Tibial nerve (tissue), 4 donors: ENCODE results near the gene GMDS. TPM values are rescaled to one million over a fixed set of nuclear protein-coding genes. Genes with fewer than 3 reads are reported as not detected.

Experiments used
- DNase-seq, 2 donors: peaks; one replicate each; pipeline ENCODE4 v3.0.0-alpha.2; 2019; ENCODE audit warnings: low spot score in 2 of 2
- H3K27ac ChIP-seq, 4 donors: fragments of 200-600 bp; sonication (generic) in 3 of 4; one replicate each; pipeline ENCODE4 v1.5.1; 2017 to 2019; ENCODE audit warnings: mild to moderate bottlenecking in 1 of 4
- H3K27me3 ChIP-seq, 2 donors: fragments of 200-600 bp; sonication (generic) in 1 of 2; one replicate each; pipeline versions ENCODE4 v1.5.1 to v1.6.0; 2017 to 2019
- H3K36me3 ChIP-seq, 3 donors: fragments of 200-600 bp; sonication (generic); one replicate each; pipeline ENCODE4 v1.5.1; 2018 to 2019
- H3K4me1 ChIP-seq, 4 donors: fragments of 200-600 bp; sonication (generic) in 3 of 4; one replicate each; pipeline ENCODE4 v1.5.1; 2017 to 2019
- H3K4me3 ChIP-seq, 4 donors: fragments of 200-600 bp; sonication (generic) in 3 of 4; one replicate each; pipeline ENCODE4 v1.5.1; 2017 to 2019; ENCODE audit warnings: mild to moderate bottlenecking in 1 of 4, moderate library complexity in 1 of 4
- H3K9me3 ChIP-seq, 4 donors: fragments of 200-600 bp; sonication (generic) in 3 of 4; one replicate each; pipeline ENCODE4 v1.5.1; 2017 to 2019
- EP300 ChIP-seq, 2 donors: sonication (generic); formaldehyde crosslinking; IDR thresholded peaks; one replicate each; pipeline ENCODE4 v1.6.1; 2017; ENCODE audit warnings: antibody characterized with exemption in 2 of 2, mild to moderate bottlenecking in 1 of 2
- POLR2A ChIP-seq, 2 donors: fragments of 450-650 bp; IDR thresholded peaks; one replicate each; pipeline ENCODE4 v1.6.1; 2017; ENCODE audit warnings: antibody characterized with exemption in 2 of 2, mild to moderate bottlenecking in 2 of 2, moderate library complexity in 2 of 2
- WGBS, 2 donors: methylation state at CpG; one replicate each; pipeline ENCODE4 v1.1.5; 2018; 5-methylcytosine and 5-hydroxymethylcytosine counted together
- total RNA-seq, 4 donors: library from RNA; depleted of rRNA; stranded (reverse); fragments of >200 nt; gene quantifications; one replicate each; pipeline ENCODE4 v1.1.0, GENCODE V29; 2016
- TF ChIP-seq, protein P1 (sequence below), 5 experiments: fragments of 200-600 bp in 3 of 5; fragments of 450-650 bp in 2 of 5; sonication (generic) in 3 of 5; IDR thresholded peaks; one replicate each; pipeline ENCODE4 v1.5.1; 2016 to 2019; ENCODE audit warnings: antibody characterized with exemption in 5 of 5, mild to moderate bottlenecking in 3 of 5, moderate library complexity in 2 of 5

Gene GMDS
- total RNA-seq, 4 donors from 2014 or later, result 14.9 to 46.5 (median 32.8) TPM

GRCh38 chr6:1712451-1712850 lies 533.0 kb downstream of the GMDS start:
- Histone ChIP-seq H3K4me3 (no peak overlapping the region), H3K36me3 (no peaks in the 10 kb centered on the region), H3K27me3 (no peaks in the 10 kb centered on the region), H3K27ac (no peak overlapping the region), H3K9me3 (no peaks in the 10 kb centered on the region), H3K4me1 (no peaks in the 10 kb centered on the region)
- WGBS, 2 donors, result 66 to 72% methylated on average over 3 of the region's 3 CpGs
- DNase-seq, result no peak
- TF ChIP-seq POLR2A (IDR thresholded peaks at IDR 0.05) (no peak), EP300 (IDR thresholded peaks at IDR 0.05) (no peak)
- TF ChIP-seq, protein P1, sequence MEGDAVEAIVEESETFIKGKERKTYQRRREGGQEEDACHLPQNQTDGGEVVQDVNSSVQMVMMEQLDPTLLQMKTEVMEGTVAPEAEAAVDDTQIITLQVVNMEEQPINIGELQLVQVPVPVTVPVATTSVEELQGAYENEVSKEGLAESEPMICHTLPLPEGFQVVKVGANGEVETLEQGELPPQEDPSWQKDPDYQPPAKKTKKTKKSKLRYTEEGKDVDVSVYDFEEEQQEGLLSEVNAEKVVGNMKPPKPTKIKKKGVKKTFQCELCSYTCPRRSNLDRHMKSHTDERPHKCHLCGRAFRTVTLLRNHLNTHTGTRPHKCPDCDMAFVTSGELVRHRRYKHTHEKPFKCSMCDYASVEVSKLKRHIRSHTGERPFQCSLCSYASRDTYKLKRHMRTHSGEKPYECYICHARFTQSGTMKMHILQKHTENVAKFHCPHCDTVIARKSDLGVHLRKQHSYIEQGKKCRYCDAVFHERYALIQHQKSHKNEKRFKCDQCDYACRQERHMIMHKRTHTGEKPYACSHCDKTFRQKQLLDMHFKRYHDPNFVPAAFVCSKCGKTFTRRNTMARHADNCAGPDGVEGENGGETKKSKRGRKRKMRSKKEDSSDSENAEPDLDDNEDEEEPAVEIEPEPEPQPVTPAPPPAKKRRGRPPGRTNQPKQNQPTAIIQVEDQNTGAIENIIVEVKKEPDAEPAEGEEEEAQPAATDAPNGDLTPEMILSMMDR (IDR thresholded peaks at IDR 0.05), result no peak

DNA sequence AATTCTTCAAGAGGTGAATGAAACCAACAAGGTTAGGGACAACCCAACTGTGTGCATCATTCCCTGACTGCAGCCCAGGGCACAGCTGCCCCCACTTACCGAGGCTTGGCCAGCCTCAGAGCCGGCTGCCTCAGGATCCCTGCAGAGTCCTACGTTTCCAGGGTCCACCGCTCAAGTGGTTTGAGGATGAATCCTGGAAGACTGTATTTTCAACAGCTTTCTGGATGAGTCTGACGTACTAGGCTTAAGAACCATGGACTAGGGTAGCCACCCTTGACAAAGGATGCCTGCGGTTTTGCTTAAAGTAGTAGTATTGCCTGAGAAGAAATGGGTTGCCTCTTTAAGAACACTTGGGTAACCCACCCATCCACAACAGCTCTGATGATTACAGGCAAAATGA lies 534.3 kb downstream of the GMDS start:
- no peak overlapping the region for H3K27ac ChIP-seq
- H3K4me3 ChIP-seq, result no peak overlapping the region
- H3K36me3 ChIP-seq, result no peaks in the 10 kb centered on the region
- DNase-seq, result no peak
- no peaks in the 10 kb centered on the region for H3K4me1 ChIP-seq
- H3K27me3 ChIP-seq, result no peaks in the 10 kb centered on the region
- no peaks in the 10 kb centered on the region for H3K9me3 ChIP-seq
- no peak for TF ChIP-seq POLR2A (IDR thresholded peaks at IDR 0.05)
- TF ChIP-seq, protein P1 (IDR thresholded peaks at IDR 0.05), result no peak
- TF ChIP-seq EP300 (IDR thresholded peaks at IDR 0.05), result no peak
- WGBS, 2 donors, result 84 to 100% methylated on average over 6 of the region's 6 CpGs

DNA sequence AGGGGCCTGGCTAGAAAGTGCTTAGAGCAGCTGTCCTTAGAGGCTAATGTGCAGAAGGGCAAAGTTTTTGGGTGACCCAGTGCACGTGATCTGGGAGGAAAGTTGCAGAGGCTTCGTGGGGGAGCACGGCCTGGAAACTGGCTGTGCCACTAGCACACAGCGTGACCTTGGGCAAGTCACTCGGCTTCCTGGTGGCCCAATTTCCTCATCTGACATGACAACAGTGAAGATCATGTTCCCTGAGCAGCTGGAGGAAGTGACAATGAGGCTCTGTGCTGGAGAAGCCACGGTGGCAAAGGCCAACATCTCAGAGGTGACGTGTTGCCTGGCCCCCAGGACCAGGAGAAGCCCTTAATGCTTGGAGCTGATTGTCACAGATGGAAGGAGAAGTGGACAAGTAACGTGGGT lies 536.2 kb downstream of the GMDS start:
- no peak for DNase-seq

GRCh38 chr6:1708820-1709219 lies 536.6 kb downstream of the GMDS start:
- Histone ChIP-seq H3K4me3 (no peak overlapping the region), H3K27ac (no peak overlapping the region), H3K4me1 (no peaks in the 10 kb centered on the region), H3K9me3 (no peaks in the 10 kb centered on the region), H3K36me3 (no peaks in the 10 kb centered on the region), H3K27me3 (no peaks in the 10 kb centered on the region)
- TF ChIP-seq POLR2A (IDR thresholded peaks at IDR 0.05), result no peak
- no peak for TF ChIP-seq EP300 (IDR thresholded peaks at IDR 0.05)
- TF ChIP-seq, protein P1 (IDR thresholded peaks at IDR 0.05), result no peak
- DNase-seq, result no peak
- 87 to 92% methylated on average over 2 of the region's 2 CpGs for WGBS, 2 donors

More for the DNA sequence above, 536.2 kb downstream of the GMDS start:
- H3K27me3 ChIP-seq, result no peaks in the 10 kb centered on the region
- H3K4me1 ChIP-seq, result no peaks in the 10 kb centered on the region
- no peak for TF ChIP-seq POLR2A (IDR thresholded peaks at IDR 0.05)
- TF ChIP-seq, protein P1 (IDR thresholded peaks at IDR 0.05), result no peak
- TF ChIP-seq EP300 (IDR thresholded peaks at IDR 0.05), result no peak
- WGBS, 2 donors, result 71 to 76% methylated on average over 8 of the region's 8 CpGs
- H3K27ac ChIP-seq, result no peak overlapping the region
- no peak overlapping the region for H3K4me3 ChIP-seq
- H3K9me3 ChIP-seq, result no peaks in the 10 kb centered on the region
- no peaks in the 10 kb centered on the region for H3K36me3 ChIP-seq

DNA sequence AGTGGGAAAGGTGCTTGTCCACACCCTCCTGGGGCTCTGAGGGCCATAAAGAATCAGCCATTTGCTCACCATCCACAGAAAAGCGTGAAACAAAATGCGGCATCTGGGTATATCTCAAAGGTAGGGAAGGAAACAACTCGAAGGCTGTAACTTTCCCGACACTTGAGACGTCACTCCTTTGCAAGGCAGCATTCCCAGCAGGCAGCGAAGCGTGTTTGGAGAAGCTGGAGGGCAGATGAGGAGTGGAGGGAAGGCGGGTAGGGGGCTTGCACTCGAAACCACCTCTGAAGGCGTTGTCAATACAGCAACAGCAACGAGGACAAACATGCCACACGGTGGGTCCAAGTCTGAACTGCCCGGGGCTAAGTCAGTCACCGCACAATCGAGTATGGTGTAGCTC lies 537.3 kb downstream of the GMDS start:
- Histone ChIP-seq H3K4me3 (no peak overlapping the region), H3K27me3 (no peaks in the 10 kb centered on the region), H3K27ac (no peak overlapping the region), H3K36me3 (no peaks in the 10 kb centered on the region), H3K9me3 (no peaks in the 10 kb centered on the region), H3K4me1 (peaks cover 0 to 1% (median 0%) of the 10 kb centered on the region in 4 donors)
- TF ChIP-seq EP300 (IDR thresholded peaks at IDR 0.05) (no peak), POLR2A (IDR thresholded peaks at IDR 0.05) (no peak)
- TF ChIP-seq, protein P1 (IDR thresholded peaks at IDR 0.05), result no peak
- WGBS, 2 donors, result 79 to 90% methylated on average over 15 of the region's 15 CpGs
- no peak for DNase-seq
